Suppressor macrophage treated with lipopolysaccharide for 4 hours (primary cell): ENCODE measurements around the gene NUMA1.

Experiments
- DNase-seq: peaks from one replicate; pipeline ENCODE4 v3.0.0-alpha.2; 2020

NUMA1 gene

DNA sequence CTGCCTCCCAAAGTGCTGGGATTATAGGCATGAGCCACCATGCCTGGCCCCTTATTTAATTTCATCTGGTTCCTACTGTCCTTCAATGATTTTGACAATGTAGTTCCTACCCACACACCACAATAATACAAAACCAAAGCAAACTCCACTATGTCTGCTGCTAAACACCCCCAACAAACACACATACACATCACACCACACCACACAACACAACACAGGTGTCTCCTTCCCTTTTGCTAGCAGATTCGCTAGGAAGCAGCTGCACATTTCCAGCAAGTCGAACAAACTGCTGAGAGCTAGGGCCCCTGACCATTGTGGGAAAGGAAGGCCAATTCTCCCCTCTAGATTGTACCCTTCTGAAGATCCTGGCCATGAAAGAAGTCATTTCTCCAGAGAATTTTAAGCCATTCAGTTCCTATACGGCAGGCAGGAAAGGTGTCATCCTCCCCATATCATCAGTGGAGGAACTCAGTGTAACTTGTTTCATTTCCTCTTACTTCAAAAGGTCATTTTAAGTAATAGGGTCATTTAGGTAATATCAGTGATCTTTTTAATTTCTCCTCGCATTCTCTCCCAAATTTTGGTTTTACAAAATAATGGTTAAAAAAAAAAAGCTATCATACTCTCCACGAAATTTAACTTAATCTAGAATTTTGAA is 18.5 kb downstream of the NUMA1 start:
- DNase-seq = no peak

DNA sequence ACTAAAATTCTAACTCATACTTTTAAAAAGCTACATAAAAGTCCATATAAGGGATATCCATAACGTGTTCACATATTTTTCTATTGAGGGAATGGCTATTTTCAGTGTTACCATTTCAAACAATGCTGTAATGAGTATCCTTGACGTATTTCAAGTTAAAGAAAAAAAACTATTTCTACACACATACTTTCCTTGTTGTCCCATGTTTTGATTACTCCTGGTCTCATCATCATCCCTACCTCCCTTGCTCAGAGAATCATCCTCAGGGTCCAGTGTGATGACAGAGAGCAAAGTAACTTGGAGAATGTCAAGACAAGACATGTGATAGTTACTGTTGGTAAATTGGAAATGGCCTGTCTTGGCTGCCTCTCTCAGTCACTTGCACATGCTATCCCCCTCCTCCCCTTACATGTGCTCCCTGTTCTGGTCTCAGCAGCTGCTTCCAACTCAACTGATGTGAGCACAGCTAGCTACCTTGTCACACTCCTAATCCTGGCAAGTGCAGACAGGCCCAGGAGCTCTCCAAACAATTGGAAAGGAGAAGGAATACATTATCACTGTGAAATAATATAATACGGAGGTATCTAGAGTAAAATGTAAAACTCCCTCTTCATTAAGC is 21.8 kb downstream of the NUMA1 start:
- DNase-seq = no peak

DNA sequence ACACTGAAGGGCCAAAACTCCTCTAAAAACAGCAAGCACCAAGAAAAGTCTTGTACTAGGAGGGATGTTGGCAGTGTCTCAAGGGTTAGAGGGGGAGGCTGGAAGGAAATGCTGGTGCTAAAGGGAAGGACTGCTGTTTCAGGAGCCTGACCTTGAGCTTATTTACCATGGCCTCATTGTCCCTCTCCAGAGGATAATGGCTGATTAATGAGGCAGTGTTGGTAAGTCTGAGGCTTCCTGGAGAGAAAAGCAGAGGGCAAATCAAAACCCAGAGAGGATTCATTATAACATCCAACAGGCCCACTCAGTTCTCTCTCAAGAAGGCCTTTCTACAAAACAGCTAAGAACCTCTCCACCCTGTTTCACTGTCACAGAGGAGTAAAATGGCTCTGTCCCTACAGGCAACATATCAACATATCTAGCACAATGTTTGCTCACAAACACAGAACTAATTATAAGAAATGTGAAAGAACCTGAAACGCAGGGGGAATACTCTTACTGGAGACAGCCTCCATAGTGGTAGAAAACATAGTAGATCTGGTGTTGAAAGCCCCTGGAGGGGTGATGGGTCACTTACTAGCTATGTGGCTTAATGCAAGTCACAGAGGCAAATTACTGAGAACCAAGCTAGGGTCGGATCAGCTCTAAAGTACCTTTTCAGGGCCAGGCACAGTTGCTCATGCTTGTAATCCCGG is 31.4 kb downstream of the NUMA1 start:
- no peak for DNase-seq

DNA sequence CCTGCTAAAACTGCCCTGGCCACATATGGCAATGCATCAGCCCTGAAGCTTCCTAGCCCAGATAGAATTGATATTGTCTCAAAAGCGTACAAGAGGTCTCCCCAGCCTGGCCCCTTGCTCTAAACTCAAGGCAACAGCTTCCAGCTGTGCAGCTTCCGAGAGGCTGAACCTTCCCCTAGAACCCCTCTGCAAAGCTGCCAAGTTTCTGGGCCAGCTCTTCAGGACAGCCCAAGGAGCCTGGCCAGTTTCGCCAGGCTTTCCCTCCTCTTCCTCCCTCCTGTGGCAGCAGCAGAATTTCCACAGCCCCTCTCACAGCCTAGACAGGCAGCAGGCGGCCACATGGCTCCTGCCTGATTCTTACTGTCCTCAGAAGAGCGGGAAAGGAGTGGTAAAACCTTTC is 34.5 kb downstream of the NUMA1 start:
- no peak for DNase-seq

DNA sequence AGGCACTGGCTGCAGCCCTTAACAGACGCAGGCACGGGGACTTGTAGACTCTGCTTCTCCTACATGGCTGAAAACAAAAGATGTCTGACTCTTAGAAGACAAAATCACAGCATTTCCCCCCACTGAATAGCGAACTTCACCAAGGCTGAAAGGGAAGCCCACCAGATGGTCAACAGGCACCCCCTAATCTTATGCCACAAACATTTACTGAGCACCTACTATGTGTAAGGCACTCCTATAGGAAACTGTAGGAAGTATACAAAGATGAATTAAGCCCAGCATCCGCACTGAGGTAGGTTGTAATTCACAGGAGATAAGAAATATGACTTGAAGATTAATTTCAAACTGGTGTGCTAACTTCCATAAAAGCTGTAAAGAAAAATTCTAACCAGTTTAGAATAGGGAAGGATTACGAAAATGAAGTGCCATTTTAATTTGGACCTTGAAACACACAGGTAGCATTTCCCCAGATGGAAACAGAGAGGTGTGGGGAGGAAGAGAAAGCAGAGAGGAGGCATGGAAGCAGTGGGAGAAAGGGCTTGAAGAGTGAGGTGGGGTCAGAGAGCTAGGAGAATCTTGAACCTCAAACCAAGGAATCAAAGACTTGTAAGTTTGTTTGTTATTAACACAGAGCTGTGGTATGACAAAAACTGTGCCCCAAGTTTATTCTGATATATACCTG is 38.1 kb downstream of the NUMA1 start:
- DNase-seq = no peak

- DNase-seq = peak; percentile 17
Observed at GRCh38 chr11:72041364-72042063, 38.8 kb downstream of the NUMA1 start.

DNA sequence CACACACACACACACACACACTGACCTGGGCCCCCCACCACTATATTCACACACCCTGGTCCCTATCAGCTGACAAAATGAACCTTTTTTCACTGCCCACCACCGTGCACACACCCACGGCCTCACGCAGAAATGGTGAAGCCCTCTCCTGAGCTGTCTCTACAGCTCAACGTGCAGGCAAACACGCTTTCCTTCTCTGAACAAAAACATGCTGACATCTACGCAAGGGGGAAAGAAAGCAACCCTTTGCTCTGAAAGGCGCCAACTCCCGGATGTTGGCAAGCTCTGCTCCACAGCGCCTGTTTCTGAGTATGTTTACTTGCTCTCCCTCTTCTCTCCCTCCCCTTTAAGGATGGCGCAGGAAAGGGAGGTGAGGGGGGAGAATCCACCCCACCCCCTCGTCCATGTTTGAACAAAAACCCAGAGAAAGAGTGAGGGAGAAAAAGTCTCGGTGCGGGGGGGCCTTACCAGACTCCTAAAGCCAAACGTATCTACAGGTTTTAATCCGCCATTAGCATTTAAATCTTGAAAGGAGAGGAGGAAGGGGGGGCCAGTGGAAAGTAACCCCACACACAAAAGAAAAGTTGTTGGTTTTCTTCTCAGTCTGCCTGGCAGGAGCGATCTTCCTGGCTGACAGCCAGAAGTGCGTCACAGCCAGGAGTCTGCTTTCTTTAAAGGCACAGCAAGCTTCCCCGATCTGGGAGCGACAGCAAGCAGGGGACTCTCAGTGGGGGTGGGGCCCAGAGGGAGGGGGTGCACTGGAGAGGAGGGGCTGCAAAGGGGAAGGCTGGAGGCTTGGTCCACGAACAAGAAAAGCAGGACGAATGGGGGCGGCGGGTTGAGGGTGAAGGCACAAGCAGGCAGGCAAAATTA is 39.6 kb downstream of the NUMA1 start:
- DNase-seq = peak; percentile 82

- no peak for DNase-seq
Observed at GRCh38 chr11:72039856-72040401, 40.4 kb downstream of the NUMA1 start.

GRCh38 chr11:72039031-72039855 is 41.1 kb downstream of the NUMA1 start:
- no peak for DNase-seq

GRCh38 chr11:72038491-72038890 is 41.9 kb downstream of the NUMA1 start:
- DNase-seq = no peak

DNA sequence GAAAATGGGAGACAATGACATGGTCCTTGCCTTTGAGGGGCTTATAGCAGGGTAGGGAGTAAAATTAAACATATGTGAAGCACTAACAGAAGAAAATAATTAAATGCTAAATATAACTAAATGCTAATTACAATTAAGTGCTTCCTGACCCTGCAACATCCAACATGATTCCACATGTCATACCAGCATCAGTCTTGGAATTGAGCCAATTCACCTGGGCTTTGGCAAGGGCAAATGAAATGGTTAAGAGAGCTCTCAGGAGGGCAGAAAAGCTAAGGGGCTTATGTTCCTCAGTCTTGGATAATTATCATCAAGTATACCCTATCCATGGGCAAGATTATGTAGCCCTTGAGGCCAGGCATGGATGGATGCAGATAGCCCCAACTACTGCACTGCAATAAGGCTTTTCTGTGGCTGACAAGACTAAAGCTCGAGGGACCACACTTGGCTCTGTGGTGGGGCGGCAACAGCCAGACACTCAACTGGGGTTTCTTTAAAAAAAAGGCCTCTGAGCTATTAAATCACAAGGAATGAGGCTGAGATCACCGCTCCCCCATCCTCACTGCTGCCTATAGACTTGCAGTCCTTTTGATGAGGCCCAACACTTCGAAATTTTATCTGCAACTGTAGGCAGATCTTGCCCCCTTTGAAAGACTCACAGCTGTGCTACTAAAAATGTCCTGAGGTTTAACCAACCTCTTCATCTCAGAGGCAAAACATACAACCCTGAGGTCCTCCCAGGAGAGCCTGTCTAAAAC is 42.6 kb downstream of the NUMA1 start:
- no peak for DNase-seq

GRCh38 chr11:72036687-72037086 is 43.7 kb downstream of the NUMA1 start:
- no peak for DNase-seq

GRCh38 chr11:72030472-72031045 is 49.8 kb downstream of the NUMA1 start:
- DNase-seq = no peak

- DNase-seq = no peak
Observed at GRCh38 chr11:72026090-72026489, 54.3 kb downstream of the NUMA1 start.

DNA sequence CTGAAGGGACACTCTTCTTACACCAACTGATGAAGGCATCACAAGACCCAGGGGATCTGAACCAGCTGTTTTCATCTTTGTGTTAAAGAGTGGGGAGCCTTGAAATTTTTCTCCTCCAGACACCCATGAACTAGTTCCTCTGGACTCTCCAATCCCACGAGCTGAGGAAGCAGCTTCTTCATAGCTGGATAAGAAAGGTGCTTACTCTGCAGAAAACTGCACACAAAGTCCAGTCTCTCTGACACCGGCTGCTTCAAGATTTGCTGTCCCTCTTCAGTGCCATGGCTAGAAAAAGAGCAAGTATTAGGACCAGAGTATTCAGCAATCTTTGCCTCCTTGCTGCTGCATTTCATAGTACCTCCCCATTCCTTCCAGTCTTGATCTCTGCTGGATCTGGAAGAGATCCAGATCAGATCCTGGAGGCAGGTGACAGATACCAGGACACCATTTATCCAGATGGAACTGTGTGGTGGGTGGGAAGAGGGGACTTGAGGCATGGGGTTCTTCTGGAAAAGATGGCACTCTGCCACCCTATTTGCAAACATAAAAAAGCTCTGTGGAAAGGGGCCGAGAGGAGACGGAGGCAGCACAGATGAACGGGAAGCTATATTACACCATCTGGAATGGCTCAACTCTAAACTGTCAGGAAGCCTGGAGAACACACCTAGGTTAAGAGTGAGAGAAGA is 56.1 kb downstream of the NUMA1 start:
- DNase-seq = no peak

DNA sequence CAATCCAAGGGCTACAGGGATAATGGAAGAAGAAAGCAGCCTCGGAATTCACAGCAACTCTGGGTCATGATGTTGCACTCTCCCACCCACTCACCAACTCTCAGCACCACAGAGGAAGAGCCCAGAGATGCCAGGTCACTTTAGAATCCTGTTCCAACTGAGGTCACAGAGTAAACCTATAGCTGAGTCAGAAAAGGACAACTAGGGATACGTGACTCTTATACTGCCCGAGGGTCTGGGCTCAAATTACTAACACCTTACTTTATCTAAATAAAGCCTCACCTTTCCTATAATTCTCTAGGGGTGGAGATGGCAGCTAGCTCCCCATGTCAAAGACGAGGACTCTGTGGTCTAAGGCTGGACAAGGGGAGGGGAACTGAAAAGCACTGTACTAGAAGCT is 57.0 kb downstream of the NUMA1 start:
- no peak for DNase-seq

- no peak for DNase-seq
Observed at GRCh38 chr11:72018171-72018570, 62.2 kb downstream of the NUMA1 start.

DNA sequence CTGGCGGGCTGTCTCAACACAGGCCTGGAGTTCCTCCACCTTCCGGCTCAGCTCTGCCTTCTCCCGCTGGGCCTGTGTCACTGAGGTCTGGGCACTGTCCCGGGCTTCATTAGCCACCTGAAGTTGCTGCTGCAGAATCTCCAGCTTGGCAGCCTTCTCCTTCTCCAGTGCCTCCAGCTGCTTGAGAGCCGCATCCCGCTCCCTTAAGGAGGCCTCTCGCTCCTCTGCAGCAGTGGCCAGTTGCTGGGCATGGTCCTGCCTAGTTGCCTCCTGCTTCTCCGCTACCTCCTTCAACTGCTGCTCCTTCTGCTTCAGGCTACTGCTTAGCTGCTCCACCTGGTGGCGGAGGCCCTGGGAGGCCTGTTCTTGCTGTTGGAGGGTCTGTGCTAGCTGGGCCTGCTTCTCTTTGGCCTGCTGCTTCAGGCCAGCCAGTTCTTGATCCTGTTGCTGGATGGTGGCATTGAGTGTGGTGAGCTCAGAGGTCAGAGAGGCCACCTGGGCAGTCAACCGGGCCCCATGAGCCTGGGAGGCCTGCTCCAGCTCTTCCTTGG is 64.8 kb downstream of the NUMA1 start:
- peak; percentile 28 for DNase-seq
